C1 segment of cervical spinal cord (tissue), 14 donors: ENCODE results near the gene ZSCAN30.

Experiments used
- DNase-seq, 14 donors: peaks; one replicate each; lab custom pipeline; 2025; lab: John Stamatoyannopoulos, UW

The ZSCAN30 gene

DNA sequence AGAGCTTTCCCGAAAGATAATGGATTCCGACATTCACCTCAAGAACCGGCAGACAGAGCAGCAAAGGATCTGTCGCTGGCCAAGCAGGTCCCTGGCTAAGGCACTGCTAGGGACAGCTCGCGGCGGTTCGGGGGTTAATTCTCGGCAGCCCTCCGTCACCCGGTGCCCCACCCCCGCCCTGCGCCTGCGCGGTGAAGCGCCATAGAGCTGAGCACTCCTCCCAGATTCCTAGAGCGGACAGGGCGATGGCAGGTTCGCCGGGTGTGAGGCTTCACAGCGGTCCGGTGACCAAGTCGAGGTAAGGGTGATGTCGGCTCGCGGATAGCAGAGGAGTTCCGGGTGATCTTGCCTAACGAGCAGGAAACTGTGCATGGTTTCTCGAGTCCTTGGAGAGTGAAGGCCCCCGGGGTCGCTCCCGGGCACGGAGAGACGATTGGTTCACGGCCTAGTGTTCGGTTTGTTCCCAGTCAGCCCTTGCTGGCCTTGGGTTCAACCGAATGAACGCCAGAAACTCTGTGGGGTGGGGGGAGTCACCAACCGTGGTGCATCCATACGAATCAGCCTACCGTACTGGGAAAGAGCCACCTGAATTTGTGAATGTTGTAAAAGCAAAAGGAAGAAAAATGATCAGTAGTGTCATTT, at the start of gene ZSCAN30:
ZSCAN30 (minus strand) TSS at position 136 of the 642 bp plus-strand sequence. CDS start 25,877 bp downstream, outside the sequence.
- DNase-seq = peak; percentile 55 to 97 (median 91)

GRCh38 chr18:35337286-35337685, 47.3 kb upstream of the ZSCAN30 start:
- DNase-seq = no peak

DNA sequence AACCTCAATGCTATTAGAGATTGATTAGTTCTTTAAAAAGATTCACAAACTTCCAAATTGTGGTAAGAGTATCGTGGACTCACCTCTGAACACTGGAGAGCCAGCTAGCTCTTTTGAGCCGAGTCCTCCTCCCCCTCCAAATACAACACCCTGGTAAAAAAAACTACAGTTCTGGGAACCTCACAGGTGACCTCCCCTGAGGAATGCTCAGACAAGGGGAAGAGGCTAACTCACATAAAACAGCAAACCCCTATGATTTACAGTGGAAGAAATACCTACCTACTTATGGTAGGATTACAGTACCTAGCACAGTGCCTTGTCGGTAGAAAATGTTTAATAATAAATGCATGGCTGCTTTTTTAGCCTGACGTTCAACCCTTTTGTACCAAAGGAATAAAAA, 45.8 kb upstream of the ZSCAN30 start:
- DNase-seq = no peak

- DNase-seq = no peak
Observed at GRCh38 chr18:35334821-35335220, 44.8 kb upstream of the ZSCAN30 start.

- no peak for DNase-seq
Observed at GRCh38 chr18:35334212-35334611, 44.2 kb upstream of the ZSCAN30 start.

GRCh38 chr18:35331367-35332087, 41.5 kb upstream of the ZSCAN30 start:
- DNase-seq = no peak

DNA sequence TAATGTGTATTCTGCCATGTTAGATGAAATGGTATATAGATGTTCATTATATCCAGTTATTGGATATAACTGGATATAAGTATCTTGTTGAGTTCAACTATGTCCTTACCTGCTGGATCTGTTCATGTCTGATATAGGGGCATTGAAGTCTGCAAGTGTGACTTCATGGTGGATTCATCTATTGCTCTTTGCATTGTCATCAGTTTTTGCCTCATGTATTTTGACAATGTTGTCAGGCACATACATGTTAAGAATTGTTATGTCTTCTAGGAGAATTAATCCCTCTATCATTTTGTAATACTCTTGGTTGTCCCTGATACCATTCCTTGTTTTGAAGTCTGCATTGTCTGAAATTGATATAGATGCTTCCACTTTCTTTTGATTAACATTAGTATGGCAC, 38.8 kb upstream of the ZSCAN30 start:
- DNase-seq = no peak

DNA sequence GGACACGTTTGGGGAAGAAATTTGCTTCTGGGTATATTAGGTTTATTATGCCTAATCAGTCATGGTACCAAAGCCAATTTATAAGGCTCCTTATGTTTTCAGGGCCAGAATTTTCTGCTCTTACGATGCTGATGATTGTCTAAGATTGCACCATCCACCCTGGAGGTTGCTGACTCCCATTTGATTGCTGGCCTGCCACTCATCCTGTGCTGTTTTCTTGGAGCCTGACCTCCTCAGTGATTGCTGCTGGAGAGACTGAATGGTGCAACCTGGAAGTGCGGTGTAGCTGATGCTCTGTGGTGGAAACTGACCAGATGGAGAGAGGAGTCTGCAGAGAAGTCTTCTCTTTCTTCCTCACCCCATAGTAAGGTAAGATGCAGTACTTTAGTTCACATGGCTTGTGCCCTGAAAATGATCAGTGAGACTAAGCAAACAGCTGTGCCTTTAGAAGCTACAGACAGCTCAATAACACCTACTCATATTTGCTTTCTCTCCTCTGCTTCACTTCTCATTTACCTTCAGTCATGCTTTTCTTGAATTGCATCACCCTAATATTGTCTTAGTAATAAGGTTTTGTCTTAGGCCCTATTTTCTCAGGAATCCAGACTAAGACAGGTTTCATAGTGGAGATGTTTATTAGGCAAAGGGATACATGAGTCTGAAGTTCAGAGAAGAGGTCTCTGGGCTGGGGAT, 36.8 kb upstream of the ZSCAN30 start:
- no peak for DNase-seq

DNA sequence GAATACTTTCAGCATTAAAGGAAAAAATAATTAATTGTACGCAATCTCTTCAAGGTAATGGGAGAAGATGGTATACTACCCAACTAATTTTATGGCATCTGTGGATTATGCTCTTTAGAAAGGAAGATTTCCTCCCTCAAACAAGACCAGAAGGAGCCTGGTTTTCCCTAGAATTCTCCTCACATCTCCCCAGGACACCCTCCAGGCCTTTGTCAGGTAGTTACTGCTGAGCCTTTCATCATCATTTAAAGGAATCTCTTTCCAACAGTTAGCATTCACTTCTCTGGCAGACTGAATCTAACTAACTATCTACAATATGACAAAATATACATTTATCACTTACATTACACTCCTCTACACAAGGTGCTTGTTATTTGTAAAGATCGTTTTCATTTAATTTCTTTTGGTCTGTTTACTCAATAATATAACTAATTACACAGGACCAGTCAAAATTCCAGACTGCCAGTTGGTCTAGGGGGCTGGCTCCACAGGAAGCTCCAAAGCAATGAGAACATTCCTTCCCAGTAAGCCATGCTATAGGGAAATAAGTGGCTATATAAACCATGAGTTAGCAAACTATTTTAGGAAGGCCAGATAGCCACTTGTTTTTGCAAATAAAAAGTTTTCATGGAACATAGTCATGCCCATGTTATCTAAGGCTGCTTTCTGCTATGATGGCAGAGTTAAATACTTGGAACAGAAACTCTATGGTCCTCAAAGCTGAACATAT, 35.1 kb upstream of the ZSCAN30 start:
- no peak for DNase-seq

DNA sequence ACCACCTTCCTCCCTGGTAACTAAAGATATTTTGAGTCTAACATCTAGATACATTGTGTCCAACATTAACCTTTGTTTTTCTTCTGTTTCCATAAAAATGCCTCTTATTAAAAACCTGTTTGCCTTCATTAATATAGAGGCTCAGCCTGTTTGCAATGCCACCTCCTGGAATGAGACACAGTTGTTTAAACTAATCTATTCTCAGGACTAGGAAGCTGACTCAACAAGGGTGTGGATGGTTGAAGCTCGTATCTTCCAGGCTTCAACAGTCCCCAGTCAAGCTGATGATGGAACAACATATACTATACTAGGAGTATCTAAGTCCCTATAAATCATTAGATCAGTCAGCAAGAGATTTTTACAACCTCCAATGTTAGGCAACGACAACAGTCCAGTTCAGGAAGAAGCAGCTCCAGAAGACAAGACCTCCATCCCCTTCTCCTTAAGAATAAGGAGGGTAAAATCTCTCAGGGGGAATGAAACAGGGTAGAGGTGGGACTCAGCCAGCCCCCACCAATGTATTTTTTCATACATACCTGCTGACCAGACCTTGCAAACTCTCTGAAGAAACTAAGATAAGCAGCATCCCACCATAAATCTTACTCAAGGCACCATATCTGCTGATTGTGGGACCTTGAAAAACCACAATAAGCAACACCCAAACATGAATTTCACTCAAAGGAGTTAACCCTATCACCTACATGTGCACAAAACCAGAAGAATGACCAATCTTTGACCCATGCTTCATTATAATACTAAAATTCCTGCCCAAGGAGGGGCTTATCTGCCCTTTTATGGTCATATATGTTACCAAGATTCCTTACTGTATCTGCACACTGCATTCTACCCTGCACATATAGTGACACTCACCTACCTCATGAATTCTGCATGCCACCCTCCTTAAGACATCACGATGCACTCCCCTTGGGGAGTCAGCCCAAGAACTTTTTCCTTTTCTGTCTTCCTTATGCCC, 32.7 kb upstream of the ZSCAN30 start:
- no peak for DNase-seq

GRCh38 chr18:35311496-35311895, 21.5 kb upstream of the ZSCAN30 start:
- DNase-seq = no peak

- DNase-seq = no peak
Observed at GRCh38 chr18:35306588-35307250, 16.7 kb upstream of the ZSCAN30 start.

GRCh38 chr18:35303610-35304009, 13.6 kb upstream of the ZSCAN30 start:
- DNase-seq = no peak

- DNase-seq = no peak
Observed at GRCh38 chr18:35296060-35296459, 6.0 kb upstream of the ZSCAN30 start.

DNA sequence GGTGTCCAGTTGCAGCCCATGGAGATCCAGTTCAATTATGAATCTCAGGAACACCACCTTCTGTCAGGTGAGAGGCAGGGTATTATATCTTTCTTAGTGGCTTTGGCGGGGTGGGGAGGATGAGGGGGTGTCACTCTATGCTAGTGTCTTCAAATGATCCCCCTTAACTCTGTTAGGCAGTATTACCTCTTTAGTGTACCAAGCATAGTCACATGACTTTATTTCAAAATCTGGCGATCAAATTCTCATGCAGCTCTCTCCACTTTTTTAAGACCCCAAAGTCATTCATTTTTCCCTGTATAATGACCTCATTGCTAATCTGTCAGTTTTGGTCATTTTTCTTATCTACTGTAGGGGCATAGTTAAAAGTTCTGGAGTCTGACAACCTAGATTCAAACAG, 1.1 kb upstream of the ZSCAN30 start:
- DNase-seq = no peak

- peak in 2 of 14 donors; percentile 41 to 61 for DNase-seq
Observed at GRCh38 chr18:35289727-35290093, 319 bp downstream of the ZSCAN30 start.

DNA sequence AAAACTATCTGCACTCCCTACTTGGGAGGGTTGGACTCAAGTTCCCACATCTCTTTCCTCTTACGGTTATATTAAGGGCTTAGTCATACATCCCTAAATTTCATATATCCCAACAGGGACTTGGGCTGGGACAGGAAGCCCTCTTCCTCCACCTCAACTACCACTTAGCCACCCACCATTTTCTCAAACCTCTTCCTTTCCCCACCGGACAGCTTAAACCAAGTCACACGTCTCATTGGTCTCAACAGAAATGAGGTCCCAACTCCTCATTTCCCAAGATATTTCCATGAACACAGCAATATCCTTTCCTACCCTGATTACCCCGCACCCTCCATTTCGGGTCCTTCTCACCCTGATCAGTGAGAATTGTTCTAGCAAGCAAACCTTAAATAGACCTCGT, 736 bp downstream of the ZSCAN30 start:
- peak in 2 of 14 donors; percentile 16 to 39 for DNase-seq

DNA sequence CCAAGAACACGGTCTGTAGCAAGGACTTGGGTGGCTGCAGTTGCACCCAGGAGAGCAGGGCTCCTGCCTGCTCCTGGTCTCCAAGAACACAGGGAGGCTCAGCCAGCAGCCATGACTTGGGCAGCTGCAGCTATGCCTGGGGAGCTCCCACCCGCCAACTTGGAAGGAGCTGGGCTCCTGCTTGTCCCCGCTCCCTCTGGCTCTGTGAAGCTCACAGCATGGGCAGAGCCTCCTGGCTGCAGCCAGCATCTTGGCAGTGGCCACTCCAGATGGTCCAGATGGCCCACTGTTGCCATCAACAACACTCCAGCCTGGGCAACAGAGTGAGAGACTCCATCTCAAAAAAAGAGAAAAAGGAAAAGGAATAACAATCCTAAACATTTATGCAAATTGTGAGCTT, 5.2 kb downstream of the ZSCAN30 start:
- peak in 3 of 14 donors; percentile 5 to 89 (median 12) for DNase-seq

DNA sequence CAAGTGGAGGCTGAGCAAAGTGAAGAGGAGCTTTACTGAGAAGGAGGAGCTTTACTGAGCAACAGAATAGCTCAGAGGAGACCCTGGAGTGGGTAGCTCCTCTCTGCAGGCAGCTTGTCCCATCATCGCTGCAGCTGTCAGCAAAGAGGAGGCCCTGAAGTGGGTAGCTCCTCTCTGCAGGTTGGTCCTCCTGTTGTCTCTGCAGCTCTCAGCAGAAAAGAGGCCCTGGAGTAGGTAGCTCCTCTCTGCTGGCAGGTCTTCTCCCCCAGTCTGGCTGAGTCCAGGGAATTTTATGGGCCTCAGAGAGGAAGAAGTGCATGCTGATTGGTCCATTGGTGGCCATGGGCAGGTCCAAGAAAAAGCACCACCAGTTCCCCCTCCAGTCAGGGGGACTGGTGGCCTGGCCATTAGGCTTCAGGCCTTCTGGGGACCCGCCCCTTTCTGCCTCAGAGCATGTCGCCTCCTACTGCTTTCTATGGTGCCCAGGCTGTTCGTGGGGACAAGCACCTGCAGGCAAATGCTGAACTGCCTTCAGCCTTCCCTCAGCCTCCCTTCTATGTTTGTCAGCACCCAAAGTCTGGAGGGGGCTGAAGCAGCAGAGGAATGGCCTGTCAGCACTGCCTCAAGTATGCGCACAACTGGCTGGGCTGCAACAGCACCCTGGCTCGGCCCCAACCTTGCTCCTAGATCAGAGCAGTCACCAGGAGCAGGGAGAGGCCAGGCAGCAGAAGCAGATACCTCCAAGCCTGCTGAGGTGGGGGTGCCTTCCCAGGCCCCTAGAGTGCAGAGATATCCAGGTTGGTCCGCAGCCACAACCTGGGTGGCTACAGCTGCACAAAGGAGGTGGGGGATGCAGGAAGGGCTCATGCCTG, 5.9 kb downstream of the ZSCAN30 start:
- DNase-seq = no peak
